Measurements from ENCODE around the gene AKR1D1.

- TF ChIP-seq CTCF (conservative IDR thresholded peaks at IDR 0.05): no peak
- no peak for TF ChIP-seq ZFX (IDR thresholded peaks at IDR 0.05)
Measured at GRCh38 chr7:138072726-138073125, 3.5 kb upstream of the AKR1D1 start.

All from C4-2B (cell line).